ENCODE results near the gene DMAC1.

The DMAC1 gene, protein sequence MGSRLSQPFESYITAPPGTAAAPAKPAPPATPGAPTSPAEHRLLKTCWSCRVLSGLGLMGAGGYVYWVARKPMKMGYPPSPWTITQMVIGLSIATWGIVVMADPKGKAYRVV

GRCh38 chr9:7799234-7799943 lies at the start of gene DMAC1:
DMAC1 (minus strand) TSS chr9:7799778; CDS start chr9:7799734, 44 bp downstream.
- TF ChIP-seq, protein P1, sequence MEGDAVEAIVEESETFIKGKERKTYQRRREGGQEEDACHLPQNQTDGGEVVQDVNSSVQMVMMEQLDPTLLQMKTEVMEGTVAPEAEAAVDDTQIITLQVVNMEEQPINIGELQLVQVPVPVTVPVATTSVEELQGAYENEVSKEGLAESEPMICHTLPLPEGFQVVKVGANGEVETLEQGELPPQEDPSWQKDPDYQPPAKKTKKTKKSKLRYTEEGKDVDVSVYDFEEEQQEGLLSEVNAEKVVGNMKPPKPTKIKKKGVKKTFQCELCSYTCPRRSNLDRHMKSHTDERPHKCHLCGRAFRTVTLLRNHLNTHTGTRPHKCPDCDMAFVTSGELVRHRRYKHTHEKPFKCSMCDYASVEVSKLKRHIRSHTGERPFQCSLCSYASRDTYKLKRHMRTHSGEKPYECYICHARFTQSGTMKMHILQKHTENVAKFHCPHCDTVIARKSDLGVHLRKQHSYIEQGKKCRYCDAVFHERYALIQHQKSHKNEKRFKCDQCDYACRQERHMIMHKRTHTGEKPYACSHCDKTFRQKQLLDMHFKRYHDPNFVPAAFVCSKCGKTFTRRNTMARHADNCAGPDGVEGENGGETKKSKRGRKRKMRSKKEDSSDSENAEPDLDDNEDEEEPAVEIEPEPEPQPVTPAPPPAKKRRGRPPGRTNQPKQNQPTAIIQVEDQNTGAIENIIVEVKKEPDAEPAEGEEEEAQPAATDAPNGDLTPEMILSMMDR (IDR thresholded peaks at IDR 0.05; ENCODE audit: low read depth, low read length, missing control alignments) = no peak
- peak; percentile 54 for DNase-seq (ENCODE audit: low read depth)
- peak within 1 kb of the TSS; percentile 92 for H3K4me3 ChIP-seq (ENCODE audit: low read depth, low read length)

DNA sequence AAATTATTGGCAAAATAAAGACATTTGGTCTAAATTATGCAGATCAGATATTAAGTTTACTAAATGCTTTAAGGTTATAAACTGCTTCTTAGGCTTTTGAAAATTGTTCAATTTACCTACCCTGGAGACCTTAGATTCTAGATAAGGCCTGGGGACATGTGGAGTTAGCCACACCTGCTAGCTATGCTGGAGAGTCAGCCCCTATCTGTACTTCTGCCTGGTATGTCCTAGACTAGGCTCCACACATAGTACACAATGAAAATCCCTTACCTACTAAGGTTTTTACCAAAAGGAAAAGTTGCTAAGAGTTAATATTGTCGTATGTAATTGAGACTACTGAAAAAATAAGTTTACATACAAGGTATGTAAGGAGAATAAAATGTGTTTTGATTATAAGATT lies 49.8 kb upstream of the DMAC1 start:
- TF ChIP-seq, protein P1 (IDR thresholded peaks at IDR 0.05; ENCODE audit: low read depth, low read length, missing control alignments) = no peak
- no peak overlapping the region for H3K4me3 ChIP-seq (ENCODE audit: low read depth, low read length)
- DNase-seq (ENCODE audit: low read depth) = no peak

DNA sequence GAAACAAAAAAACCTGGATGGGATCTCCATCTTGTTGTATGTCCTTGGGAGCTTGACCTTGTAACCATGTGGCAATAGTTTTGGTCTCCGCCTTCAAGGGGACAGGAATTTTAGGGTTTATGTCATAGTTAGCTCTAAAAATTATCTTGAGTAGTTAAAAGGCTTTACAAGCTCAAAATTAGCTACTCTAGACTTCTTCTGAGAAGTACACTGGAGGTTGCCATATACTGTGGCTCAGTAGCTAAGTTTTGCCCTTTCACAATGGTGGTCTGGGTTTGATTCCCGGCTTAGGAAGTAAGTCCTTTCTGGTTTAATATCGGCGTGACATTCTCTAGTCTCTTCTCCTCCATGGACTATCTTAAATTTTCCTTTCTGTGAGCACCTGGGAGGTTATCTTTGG lies 48.9 kb upstream of the DMAC1 start:
- TF ChIP-seq, protein P1 (IDR thresholded peaks at IDR 0.05; ENCODE audit: low read depth, low read length, missing control alignments) = no peak
- DNase-seq (ENCODE audit: low read depth) = no peak
- no peak overlapping the region for H3K4me3 ChIP-seq (ENCODE audit: low read depth, low read length)

GRCh38 chr9:7844242-7844641 lies 44.7 kb upstream of the DMAC1 start:
- H3K4me3 ChIP-seq (ENCODE audit: low read depth, low read length) = no peak overlapping the region
- no peak for DNase-seq (ENCODE audit: low read depth)
- TF ChIP-seq, protein P1 (IDR thresholded peaks at IDR 0.05; ENCODE audit: low read depth, low read length, missing control alignments) = peak; percentile 46

GRCh38 chr9:7841831-7842230 lies 42.3 kb upstream of the DMAC1 start:
- no peak overlapping the region for H3K4me3 ChIP-seq (ENCODE audit: low read depth, low read length)
- TF ChIP-seq, protein P1 (IDR thresholded peaks at IDR 0.05; ENCODE audit: low read depth, low read length, missing control alignments) = no peak
- no peak for DNase-seq (ENCODE audit: low read depth)

DNA sequence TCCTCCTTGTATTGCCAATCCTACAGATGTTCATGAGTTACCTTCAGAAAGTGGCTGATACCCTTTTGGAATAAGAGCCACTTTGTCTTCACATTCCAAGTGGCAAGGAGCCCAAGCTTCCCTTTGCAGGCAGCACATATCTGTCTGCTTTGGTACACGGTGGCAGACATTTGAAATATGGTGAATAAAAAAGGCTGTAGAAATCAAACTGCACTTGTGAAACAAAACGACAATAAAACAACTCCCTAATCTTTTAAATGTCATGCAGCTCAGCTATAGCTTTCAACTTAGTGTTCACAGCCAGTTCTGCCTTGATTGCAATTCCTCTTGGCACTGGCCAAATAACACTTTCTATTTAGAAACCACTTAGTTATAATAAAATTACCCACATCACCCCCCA lies 35.0 kb upstream of the DMAC1 start:
- no peak for DNase-seq (ENCODE audit: low read depth)
- no peak overlapping the region for H3K4me3 ChIP-seq (ENCODE audit: low read depth, low read length)
- TF ChIP-seq, protein P1 (IDR thresholded peaks at IDR 0.05; ENCODE audit: low read depth, low read length, missing control alignments) = no peak

DNA sequence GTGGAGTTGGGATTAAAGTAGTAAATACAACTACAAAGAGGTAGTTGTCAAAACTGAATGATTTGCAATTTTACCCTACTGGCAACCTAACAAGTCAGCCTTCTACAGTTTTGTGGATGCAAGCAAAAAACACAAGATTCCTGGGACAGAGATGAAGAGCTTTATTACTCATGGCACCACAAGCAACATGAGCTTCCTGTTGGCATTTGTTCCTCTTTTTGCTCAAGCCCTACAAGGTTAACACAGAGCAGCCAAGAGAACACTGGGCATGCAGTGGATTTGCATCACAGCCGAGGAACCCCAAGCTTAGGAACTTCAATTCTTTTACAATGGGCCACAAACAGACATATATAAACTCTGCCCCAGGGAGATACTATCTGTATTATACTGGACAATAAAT lies 28.8 kb upstream of the DMAC1 start:
- H3K4me3 ChIP-seq (ENCODE audit: low read depth, low read length) = no peak overlapping the region
- TF ChIP-seq, protein P1 (IDR thresholded peaks at IDR 0.05; ENCODE audit: low read depth, low read length, missing control alignments) = no peak
- no peak for DNase-seq (ENCODE audit: low read depth)
